Loucy (cell line): ENCODE measurements around the gene NAV2.

Experiments used
- H2AFZ ChIP-seq: fragments of 200-600 bp; sonication (generic); 2 replicates; pipeline ENCODE4 v1.6.0; 2016; ENCODE audit warnings: antibody characterized with exemption, mild to moderate bottlenecking, low read length, moderate library complexity
- H3F3A ChIP-seq: fragments of 200-600 bp; 2 replicates; pipeline ENCODE4 v1.6.0; 2016; ENCODE audit warnings: antibody characterized with exemption, low read depth, mild to moderate bottlenecking
- H3K27me3 ChIP-seq: fragments of 200-600 bp; sonication (generic); 2 replicates; pipeline ENCODE4 v1.6.1; 2014; ENCODE audit warnings: low read length, mild to moderate bottlenecking; ENCODE audit not compliant: insufficient read depth, poor library complexity, severe bottlenecking
- H3K36me3 ChIP-seq: fragments of 200-600 bp; sonication (generic); 2 replicates; pipeline ENCODE4 v1.6.1; 2016; ENCODE audit warnings: low read length; ENCODE audit not compliant: insufficient read depth
- H3K4me1 ChIP-seq: fragments of 200-600 bp; sonication (generic); 2 replicates; pipeline ENCODE4 v1.5.1; 2014; ENCODE audit warnings: low read length, mild to moderate bottlenecking; ENCODE audit not compliant: insufficient read depth, poor library complexity, severe bottlenecking
- H3K4me2 ChIP-seq: fragments of 200-600 bp; sonication (generic); 2 replicates; pipeline ENCODE4 v1.6.0; 2014; ENCODE audit warnings: antibody characterized with exemption, low read length, low read depth, mild to moderate bottlenecking; ENCODE audit not compliant: poor library complexity, severe bottlenecking
- H3K4me3 ChIP-seq: fragments of 200-600 bp; sonication (generic); 2 replicates; pipeline ENCODE4 v1.5.1; 2014; ENCODE audit warnings: low read length, mild to moderate bottlenecking, mixed read lengths; ENCODE audit not compliant: poor library complexity, severe bottlenecking
- H3K79me2 ChIP-seq: fragments of 200-600 bp; sonication (generic); 2 replicates; pipeline ENCODE4 v1.6.1; 2014; ENCODE audit warnings: low read length; ENCODE audit not compliant: insufficient read depth
- H3K9ac ChIP-seq: fragments of 200-600 bp; sonication (generic); 2 replicates; pipeline ENCODE4 v1.6.0; 2014; ENCODE audit warnings: mild to moderate bottlenecking, low read depth, low read length, moderate library complexity; ENCODE audit not compliant: poor library complexity, severe bottlenecking
- H3K9me2 ChIP-seq: fragments of 200-600 bp; sonication (generic); replicated peaks from 2 replicates; pipeline ENCODE4 v1.6.1; 2016; ENCODE audit warnings: low read depth, low read length, mixed read lengths
- H3K9me3 ChIP-seq: fragments of 200-600 bp; sonication (generic); 2 replicates; pipeline ENCODE4 v1.6.1; 2014; ENCODE audit warnings: mild to moderate bottlenecking, antibody characterized with exemption, low read length, low read depth; ENCODE audit not compliant: insufficient read depth
- H4K20me1 ChIP-seq: fragments of 200-600 bp; sonication (generic); 2 replicates; pipeline ENCODE4 v1.6.0; 2014; ENCODE audit warnings: antibody characterized with exemption, low read length, mild to moderate bottlenecking; ENCODE audit not compliant: insufficient read depth, poor library complexity, severe bottlenecking
- EZH2phosphoT487 ChIP-seq: fragments of 200-600 bp; IDR thresholded peaks from 2 replicates; pipeline ENCODE4 v1.6.1; 2018; ENCODE audit warnings: antibody characterized with exemption, mild to moderate bottlenecking, moderate library complexity, borderline replicate concordance
- TF ChIP-seq, protein P1 (sequence below): fragments of 200-600 bp; sonication (generic); conservative IDR thresholded peaks from 2 replicates; pipeline ENCODE4 v1.5.1; 2014; ENCODE audit warnings: mild to moderate bottlenecking, antibody characterized with exemption, low read length

NAV2 gene

DNA sequence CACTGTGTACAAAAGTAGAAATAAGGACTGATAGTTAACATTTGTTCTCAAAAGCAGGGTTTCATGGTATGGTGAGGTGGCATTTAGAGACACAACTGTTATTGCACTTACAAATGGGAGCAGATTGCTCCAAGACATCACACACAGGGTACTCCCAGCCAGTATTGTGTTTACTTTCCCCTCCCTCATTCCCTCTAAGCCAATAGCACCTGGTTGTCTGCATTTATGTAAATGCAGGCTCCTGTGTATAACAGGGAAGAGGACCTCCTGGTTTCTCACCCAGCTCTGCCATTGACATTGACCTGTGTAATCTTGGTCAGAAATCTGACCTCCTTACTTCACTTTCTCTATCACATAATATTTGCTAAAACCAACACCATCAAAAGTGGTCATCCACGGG, 154.4 kb downstream of the NAV2 start:
- Histone ChIP-seq H3K4me2 (no peak overlapping the region), H3K9me3 (no peaks in the 10 kb centered on the region), H3K9me2 (no peaks in the 10 kb centered on the region), H4K20me1 (no peaks in the 10 kb centered on the region), H2AFZ (no peak overlapping the region), H3K4me1 (no peaks in the 10 kb centered on the region), H3K27me3 (no peaks in the 10 kb centered on the region), H3K79me2 (no peaks in the 10 kb centered on the region), H3K36me3 (no peaks in the 10 kb centered on the region), H3F3A (no peaks in the 10 kb centered on the region), H3K9ac (no peak overlapping the region), H3K4me3 (no peak overlapping the region)
- no peak for TF ChIP-seq EZH2phosphoT487
- TF ChIP-seq, protein P1, sequence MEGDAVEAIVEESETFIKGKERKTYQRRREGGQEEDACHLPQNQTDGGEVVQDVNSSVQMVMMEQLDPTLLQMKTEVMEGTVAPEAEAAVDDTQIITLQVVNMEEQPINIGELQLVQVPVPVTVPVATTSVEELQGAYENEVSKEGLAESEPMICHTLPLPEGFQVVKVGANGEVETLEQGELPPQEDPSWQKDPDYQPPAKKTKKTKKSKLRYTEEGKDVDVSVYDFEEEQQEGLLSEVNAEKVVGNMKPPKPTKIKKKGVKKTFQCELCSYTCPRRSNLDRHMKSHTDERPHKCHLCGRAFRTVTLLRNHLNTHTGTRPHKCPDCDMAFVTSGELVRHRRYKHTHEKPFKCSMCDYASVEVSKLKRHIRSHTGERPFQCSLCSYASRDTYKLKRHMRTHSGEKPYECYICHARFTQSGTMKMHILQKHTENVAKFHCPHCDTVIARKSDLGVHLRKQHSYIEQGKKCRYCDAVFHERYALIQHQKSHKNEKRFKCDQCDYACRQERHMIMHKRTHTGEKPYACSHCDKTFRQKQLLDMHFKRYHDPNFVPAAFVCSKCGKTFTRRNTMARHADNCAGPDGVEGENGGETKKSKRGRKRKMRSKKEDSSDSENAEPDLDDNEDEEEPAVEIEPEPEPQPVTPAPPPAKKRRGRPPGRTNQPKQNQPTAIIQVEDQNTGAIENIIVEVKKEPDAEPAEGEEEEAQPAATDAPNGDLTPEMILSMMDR = no peak

DNA sequence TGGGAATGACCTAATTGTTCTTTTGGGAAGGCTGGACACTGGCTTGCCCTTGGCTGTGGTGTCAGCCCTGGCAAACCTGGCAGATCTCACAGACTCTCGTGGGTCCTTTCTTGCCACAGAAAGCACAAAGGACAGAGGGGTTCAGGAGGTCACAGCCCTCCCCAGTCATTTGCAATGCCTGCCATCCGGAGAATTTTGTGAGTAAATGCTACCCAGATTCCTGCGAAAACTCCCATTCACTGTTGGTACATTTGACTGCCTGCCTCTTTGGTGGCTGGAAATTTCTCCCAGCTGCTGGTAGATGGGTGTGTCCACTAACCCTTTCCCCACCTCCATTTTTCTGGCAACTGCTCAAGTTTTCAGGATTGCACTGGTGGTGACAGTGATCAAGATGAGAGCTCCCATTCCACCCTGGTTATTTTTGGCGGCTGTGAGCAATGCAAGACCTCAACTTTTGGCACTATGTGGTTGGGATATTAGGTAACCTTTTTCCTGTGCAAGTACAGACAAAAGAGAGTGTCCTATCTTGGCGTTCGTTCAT, 155.7 kb downstream of the NAV2 start:
- no peaks in the 10 kb centered on the region for H3K4me1 ChIP-seq
- H3K9ac ChIP-seq = no peak overlapping the region
- no peak overlapping the region for H2AFZ ChIP-seq
- H3K79me2 ChIP-seq = no peaks in the 10 kb centered on the region
- no peaks in the 10 kb centered on the region for H4K20me1 ChIP-seq
- H3K36me3 ChIP-seq = no peaks in the 10 kb centered on the region
- no peak overlapping the region for H3K4me3 ChIP-seq
- TF ChIP-seq, protein P1 = no peak
- TF ChIP-seq EZH2phosphoT487 = no peak
- H3K9me2 ChIP-seq = no peaks in the 10 kb centered on the region
- no peaks in the 10 kb centered on the region for H3K27me3 ChIP-seq
- H3K4me2 ChIP-seq = no peak overlapping the region
- H3F3A ChIP-seq = no peaks in the 10 kb centered on the region
- no peaks in the 10 kb centered on the region for H3K9me3 ChIP-seq

DNA sequence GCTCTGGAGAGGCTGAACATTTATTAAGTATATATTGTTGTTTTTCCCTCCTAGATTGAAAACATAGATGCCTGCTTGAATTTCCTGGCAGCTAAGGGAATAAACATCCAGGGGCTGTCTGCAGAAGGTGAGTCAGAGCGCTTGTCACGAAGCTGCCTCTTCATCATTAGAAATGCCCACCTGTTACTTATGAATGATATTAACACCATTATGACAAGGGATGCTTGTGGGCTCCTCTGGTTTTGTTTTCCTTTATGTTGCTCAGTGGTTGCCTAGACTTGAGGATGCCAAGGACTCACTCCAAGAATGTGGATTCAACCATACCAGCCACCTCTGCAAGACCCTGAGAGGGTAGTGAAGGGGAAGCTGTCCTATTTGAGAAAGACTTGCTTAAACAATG, 156.2 kb downstream of the NAV2 start:
- no peak overlapping the region for H2AFZ ChIP-seq
- no peaks in the 10 kb centered on the region for H3K79me2 ChIP-seq
- no peaks in the 10 kb centered on the region for H3K4me1 ChIP-seq
- H3K9me2 ChIP-seq = no peaks in the 10 kb centered on the region
- H3K9me3 ChIP-seq = no peaks in the 10 kb centered on the region
- no peaks in the 10 kb centered on the region for H4K20me1 ChIP-seq
- no peaks in the 10 kb centered on the region for H3K36me3 ChIP-seq
- H3F3A ChIP-seq = no peaks in the 10 kb centered on the region
- no peaks in the 10 kb centered on the region for H3K27me3 ChIP-seq
- H3K4me2 ChIP-seq = no peak overlapping the region
- H3K4me3 ChIP-seq = no peak overlapping the region
- no peak overlapping the region for H3K9ac ChIP-seq
- TF ChIP-seq, protein P1 = no peak
- TF ChIP-seq EZH2phosphoT487 = no peak
